H9 (cell line): Measurements from ENCODE around the gene PLA2G5. TPM values are rescaled to one million over a fixed set of nuclear protein-coding genes. Genes with fewer than 3 reads are reported as not detected.

Experiments
- DNase-seq: peaks from one replicate; pipeline ENCODE4 v3.0.0-alpha.2; 2017
- H2AFZ ChIP-seq: one replicate; pipeline ENCODE4 v1.6.1; 2013; ENCODE audit warnings: mild to moderate bottlenecking, low read length, control low read depth, moderate library complexity
- H2AK5ac ChIP-seq: 2 replicates; pipeline ENCODE4 v1.6.1; 2013; ENCODE audit warnings: low read length, control low read depth, mixed read lengths; ENCODE audit not compliant: insufficient read length
- H2BK120ac ChIP-seq: one replicate; pipeline ENCODE4 v1.6.1; 2013; ENCODE audit warnings: low read depth, mild to moderate bottlenecking, low read length, control low read depth, inconsistent platforms; ENCODE audit not compliant: poor library complexity, severe bottlenecking
- H2BK12ac ChIP-seq: 2 replicates; pipeline ENCODE4 v1.6.1; 2013; ENCODE audit warnings: low read length, control low read depth, mixed read lengths, low read depth; ENCODE audit not compliant: insufficient read length
- H2BK15ac ChIP-seq: 2 replicates; pipeline ENCODE4 v1.6.1; 2013; ENCODE audit warnings: low read depth, low read length, control low read depth
- H2BK20ac ChIP-seq: one replicate; pipeline ENCODE4 v1.6.1; 2013; ENCODE audit warnings: low read depth, mild to moderate bottlenecking, low read length, control low read depth, inconsistent platforms; ENCODE audit not compliant: poor library complexity, severe bottlenecking
- H2BK5ac ChIP-seq: 2 replicates; pipeline ENCODE4 v1.6.1; 2013; ENCODE audit warnings: low read length, control low read depth, mixed read lengths; ENCODE audit not compliant: insufficient read length
- H3K14ac ChIP-seq: 2 replicates; pipeline ENCODE4 v1.6.1; 2013; ENCODE audit warnings: low read length, control low read depth; ENCODE audit not compliant: insufficient read depth
- H3K18ac ChIP-seq: 2 replicates; pipeline ENCODE4 v1.6.1; 2013; ENCODE audit warnings: low read depth, mild to moderate bottlenecking, mixed read lengths, low read length, control low read depth; ENCODE audit not compliant: insufficient read length
- H3K23ac ChIP-seq: 2 replicates; pipeline ENCODE4 v1.6.1; 2013; ENCODE audit warnings: low read length, control low read depth, mixed read lengths, low read depth; ENCODE audit not compliant: insufficient read length
- H3K23me2 ChIP-seq: 2 replicates; pipeline ENCODE4 v1.6.1; 2013; ENCODE audit warnings: low read depth, mild to moderate bottlenecking, mixed read lengths, low read length, control low read depth; ENCODE audit not compliant: insufficient read length, poor library complexity, severe bottlenecking
- H3K27ac ChIP-seq: 2 replicates; pipeline ENCODE4 v1.5.1; 2013; ENCODE audit warnings: low read length, control low read depth, mixed read lengths, low read depth; ENCODE audit not compliant: insufficient read length
- H3K27me3 ChIP-seq: 2 replicates; pipeline ENCODE4 v1.6.1; 2013; ENCODE audit warnings: low read length, control low read depth, inconsistent platforms; ENCODE audit not compliant: insufficient read depth
- H3K4ac ChIP-seq: 2 replicates; pipeline ENCODE4 v1.6.1; 2013; ENCODE audit warnings: low read depth, mild to moderate bottlenecking, control low read depth, inconsistent platforms, low read length, moderate library complexity
- H3K4me1 ChIP-seq: 2 replicates; pipeline ENCODE4 v1.6.1; 2013; ENCODE audit warnings: low read length, control low read depth, inconsistent platforms; ENCODE audit not compliant: insufficient read depth
- H3K4me2 ChIP-seq: 2 replicates; pipeline ENCODE4 v1.6.1; 2013; ENCODE audit warnings: low read length, control low read depth, mixed read lengths; ENCODE audit not compliant: insufficient read length, insufficient read depth
- H3K56ac ChIP-seq: 2 replicates; pipeline ENCODE4 v1.6.1; 2013; ENCODE audit warnings: low read depth, mild to moderate bottlenecking, mixed read lengths, low read length, control low read depth; ENCODE audit not compliant: insufficient read length
- H3K79me1 ChIP-seq: 2 replicates; pipeline ENCODE4 v1.6.1; 2013; ENCODE audit warnings: low read depth, mild to moderate bottlenecking, moderate library complexity, low read length, control low read depth, inconsistent platforms; ENCODE audit not compliant: insufficient read depth, poor library complexity, severe bottlenecking
- H3K79me2 ChIP-seq: 2 replicates; pipeline ENCODE4 v1.6.1; 2013; ENCODE audit warnings: low read length, control low read depth, inconsistent platforms; ENCODE audit not compliant: insufficient read depth
- H3K9ac ChIP-seq: 2 replicates; pipeline ENCODE4 v1.6.1; 2013; ENCODE audit warnings: low read length, control low read depth, mixed read lengths; ENCODE audit not compliant: insufficient read length; ENCODE audit errors: extremely low read depth
- H3K9me3 ChIP-seq: one replicate; pipeline ENCODE4 v1.6.1; 2013; ENCODE audit warnings: low read depth, low read length, inconsistent platforms; ENCODE audit not compliant: control insufficient read depth
- H3T11ph ChIP-seq: one replicate; pipeline ENCODE4 v1.6.1; 2013; ENCODE audit warnings: mild to moderate bottlenecking, low read length, control low read depth, inconsistent platforms
- H4K20me1 ChIP-seq: one replicate; pipeline ENCODE4 v1.6.1; 2013; ENCODE audit not compliant: control insufficient read depth, insufficient read length, insufficient read depth
- H4K5ac ChIP-seq: 2 replicates; pipeline ENCODE4 v1.6.1; 2013; ENCODE audit warnings: low read depth, mild to moderate bottlenecking, mixed read lengths, low read length, control low read depth; ENCODE audit not compliant: insufficient read length
- H4K8ac ChIP-seq: replicated peaks from 2 replicates; pipeline ENCODE4 v1.6.1; 2013; ENCODE audit warnings: low read length, control low read depth, mixed read lengths, low read depth; ENCODE audit not compliant: insufficient read length
- H4K91ac ChIP-seq: 2 replicates; pipeline ENCODE4 v1.6.1; 2013; ENCODE audit warnings: low read depth, mild to moderate bottlenecking, moderate library complexity, mixed read lengths, low read length, control low read depth; ENCODE audit not compliant: insufficient read length
- H3K27ac Mint-ChIP-seq, 3 experiments: 2 replicates in 2 of 3; 3 replicates in 1 of 3; pipeline ENCODE4 v1.8.0; 2020 to 2021; ENCODE audit warnings: mixed read lengths in 3 of 3, mild to moderate bottlenecking in 1 of 3, moderate library complexity in 1 of 3
- H3K27me3 Mint-ChIP-seq: 2 replicates; pipeline ENCODE4 v1.8.0; 2021; ENCODE audit warnings: low read depth, mild to moderate bottlenecking, moderate library complexity, mixed read lengths
- H3K36me3 Mint-ChIP-seq, 3 experiments: 2 replicates in 2 of 3; 3 replicates in 1 of 3; pipeline ENCODE4 v1.8.0; 2020 to 2021; ENCODE audit warnings: low read depth in 3 of 3, mixed read lengths in 3 of 3; ENCODE audit not compliant: insufficient read depth in 1 of 3
- H3K4me1 Mint-ChIP-seq, 2 experiments: 2 replicates each; pipeline ENCODE4 v1.8.0; 2020; ENCODE audit warnings: mixed read lengths in 2 of 2
- H3K4me3 Mint-ChIP-seq, 2 experiments: 2 replicates in 1 of 2; 3 replicates in 1 of 2; pipeline ENCODE4 v1.8.0; 2020 to 2021; ENCODE audit warnings: mild to moderate bottlenecking in 2 of 2, mixed read lengths in 2 of 2, moderate library complexity in 1 of 2
- H3K9me3 Mint-ChIP-seq, 2 experiments: 2 replicates in 1 of 2; 3 replicates in 1 of 2; pipeline ENCODE4 v1.8.0; 2020; ENCODE audit warnings: mild to moderate bottlenecking in 2 of 2, mixed read lengths in 2 of 2, moderate library complexity in 1 of 2
- WGBS: extraction: QIAGEN DNeasy Blood & Tissue Kit; methylation state at CpG from one replicate; pipeline ENCODE4 v1.1.7; 2013; ENCODE audit warnings: missing lambda C conversion rate, low lambda C conversion rate, mixed read lengths; ENCODE audit not compliant: insufficient read length; ENCODE audit errors: extremely low coverage; 5-methylcytosine and 5-hydroxymethylcytosine counted together
- total RNA-seq: library from RNA; stranded (reverse); gene quantifications from 2 replicates; pipeline ENCODE4 v1.2.1, GENCODE V29; 2021
- TF ChIP-seq, protein P1 (sequence below): fragments of 200-600 bp; sonication (generic); conservative IDR thresholded peaks from 3 replicates; pipeline ENCODE4 v1.8.0; 2021; ENCODE audit warnings: antibody characterized with exemption, mild to moderate bottlenecking

The PLA2G5 gene
- total RNA-seq, 1 experiment from 2014 or later, result not detected

GRCh38 chr1:20061866-20062265, 8.1 kb upstream of the PLA2G5 start:
- H3K14ac ChIP-seq, result no peak overlapping the region
- no peak overlapping the region for H3K9ac ChIP-seq
- H3K27me3 Mint-ChIP-seq, result peaks cover 4% of the 10 kb centered on the region
- H3K4ac ChIP-seq, result no peak overlapping the region
- no peaks in the 10 kb centered on the region for H3K4me1 ChIP-seq
- no peak overlapping the region for H4K91ac ChIP-seq
- H3K56ac ChIP-seq, result no peak overlapping the region
- no peak overlapping the region for H3K4me3 Mint-ChIP-seq
- no peak overlapping the region for H4K5ac ChIP-seq
- no peak overlapping the region for H4K8ac ChIP-seq
- no peak overlapping the region for H3K4me2 ChIP-seq
- H3K36me3 Mint-ChIP-seq, result no peaks in the 10 kb centered on the region
- no peak overlapping the region for H2BK15ac ChIP-seq
- H2AFZ ChIP-seq, result no peak overlapping the region
- no peak overlapping the region for H2BK20ac ChIP-seq
- no peaks in the 10 kb centered on the region for H3K4me1 Mint-ChIP-seq
- no peak for DNase-seq
- no peaks in the 10 kb centered on the region for H3K27me3 ChIP-seq
- H3K27ac ChIP-seq, result no peak overlapping the region
- no peaks in the 10 kb centered on the region for H3K9me3 ChIP-seq
- WGBS, result no CpG with 5 or more reads among the region's 4 CpGs
- no peak overlapping the region for H3T11ph ChIP-seq
- H3K9me3 Mint-ChIP-seq, result peaks cover 2 to 9% of the 10 kb centered on the region in 2 experiments; a peak in 3 of 5 replicates
- H3K27ac Mint-ChIP-seq, result no peak overlapping the region
- no peak overlapping the region for H3K23ac ChIP-seq
- H2AK5ac ChIP-seq, result no peak overlapping the region
- no peak overlapping the region for H2BK5ac ChIP-seq
- H2BK12ac ChIP-seq, result no peak overlapping the region
- no peaks in the 10 kb centered on the region for H3K79me2 ChIP-seq
- no peak overlapping the region for H3K18ac ChIP-seq
- no peak overlapping the region for H2BK120ac ChIP-seq
- no peaks in the 10 kb centered on the region for H3K79me1 ChIP-seq
- TF ChIP-seq, protein P1, sequence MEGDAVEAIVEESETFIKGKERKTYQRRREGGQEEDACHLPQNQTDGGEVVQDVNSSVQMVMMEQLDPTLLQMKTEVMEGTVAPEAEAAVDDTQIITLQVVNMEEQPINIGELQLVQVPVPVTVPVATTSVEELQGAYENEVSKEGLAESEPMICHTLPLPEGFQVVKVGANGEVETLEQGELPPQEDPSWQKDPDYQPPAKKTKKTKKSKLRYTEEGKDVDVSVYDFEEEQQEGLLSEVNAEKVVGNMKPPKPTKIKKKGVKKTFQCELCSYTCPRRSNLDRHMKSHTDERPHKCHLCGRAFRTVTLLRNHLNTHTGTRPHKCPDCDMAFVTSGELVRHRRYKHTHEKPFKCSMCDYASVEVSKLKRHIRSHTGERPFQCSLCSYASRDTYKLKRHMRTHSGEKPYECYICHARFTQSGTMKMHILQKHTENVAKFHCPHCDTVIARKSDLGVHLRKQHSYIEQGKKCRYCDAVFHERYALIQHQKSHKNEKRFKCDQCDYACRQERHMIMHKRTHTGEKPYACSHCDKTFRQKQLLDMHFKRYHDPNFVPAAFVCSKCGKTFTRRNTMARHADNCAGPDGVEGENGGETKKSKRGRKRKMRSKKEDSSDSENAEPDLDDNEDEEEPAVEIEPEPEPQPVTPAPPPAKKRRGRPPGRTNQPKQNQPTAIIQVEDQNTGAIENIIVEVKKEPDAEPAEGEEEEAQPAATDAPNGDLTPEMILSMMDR, result no peak
- H3K23me2 ChIP-seq, result no peaks in the 10 kb centered on the region
- no peaks in the 10 kb centered on the region for H4K20me1 ChIP-seq
